ENCODE measurements around the gene SMIM24.
"Not testable (repeated sequence)": the region's sequence is repeated elsewhere in the genome, so short reads cannot be mapped to it uniquely, and the experiment has no call there.

The SMIM24 gene

DNA sequence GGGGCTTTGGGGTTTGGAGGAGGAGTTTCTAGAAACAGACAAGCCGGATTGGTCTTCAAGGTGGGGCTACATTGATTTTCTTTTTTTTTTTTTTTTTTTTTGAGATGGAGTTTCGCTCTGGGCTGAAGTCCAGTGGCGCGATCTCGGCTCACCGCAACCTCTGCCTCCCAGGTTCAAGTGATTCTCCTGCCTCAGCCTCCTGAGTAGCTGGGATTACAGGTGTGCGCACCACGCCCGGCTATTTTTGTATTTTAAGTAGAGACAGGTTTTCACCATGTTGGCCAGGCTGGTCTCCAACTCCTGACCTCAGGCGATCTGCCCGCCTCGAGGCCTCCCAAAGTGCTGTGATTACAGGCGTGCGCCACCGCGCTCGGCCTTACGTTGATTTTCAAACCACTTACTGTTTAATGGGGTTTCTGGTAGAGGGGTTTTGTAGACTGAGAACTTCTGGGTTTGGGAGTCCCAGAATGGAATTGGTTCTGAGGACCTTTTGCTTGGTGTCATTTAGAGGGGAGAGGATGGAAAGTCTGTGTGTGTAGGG is 27.9 kb upstream of the SMIM24 start:
- DNase-seq = not testable (repeated sequence)

DNA sequence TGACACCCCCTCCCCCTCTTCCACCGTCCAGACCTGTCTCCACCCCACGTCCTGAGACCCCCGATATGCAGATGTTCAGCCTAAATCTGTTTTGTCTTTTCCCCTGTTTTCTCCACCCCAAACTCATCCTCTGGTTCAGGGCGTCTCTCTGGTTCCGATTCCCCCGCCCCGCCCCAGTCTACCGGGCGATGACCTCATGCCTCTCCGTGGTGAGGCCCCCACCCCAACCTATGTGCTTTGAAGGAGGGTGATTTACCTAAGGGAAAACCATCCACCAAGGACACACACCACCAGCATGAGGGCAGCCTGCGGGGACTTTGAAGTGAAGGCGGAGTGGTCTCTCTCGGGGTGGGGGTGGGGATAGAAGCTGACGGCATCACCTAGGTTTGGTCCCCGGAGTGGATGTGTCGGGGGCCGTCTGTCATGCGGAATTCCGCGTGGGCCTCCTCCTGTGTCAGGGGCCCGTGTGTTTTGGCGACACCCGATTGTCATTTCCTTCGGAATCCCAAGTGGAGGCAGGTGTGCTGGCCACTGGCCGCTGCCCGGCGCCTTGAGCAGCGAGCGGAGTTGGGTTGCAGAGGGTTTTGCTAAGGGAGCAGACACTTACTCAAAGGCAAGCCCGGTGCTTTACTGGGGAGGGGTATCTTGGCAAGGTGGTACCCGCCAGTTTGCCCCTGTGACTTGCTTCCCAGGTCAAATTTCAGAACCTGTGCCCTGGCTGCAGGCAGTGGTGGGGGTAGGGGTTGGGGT is 27.2 kb upstream of the SMIM24 start:
- no peaks in the 10 kb centered on the region for H3K27me3 Mint-ChIP-seq
- H3K27ac Mint-ChIP-seq = peak overlapping the region; percentile 89
- peak; percentile 51 for DNase-seq
- no peaks in the 10 kb centered on the region for H3K9me3 Mint-ChIP-seq
- peak overlapping the region; percentile 93 for H3K4me3 Mint-ChIP-seq
- H3K4me1 Mint-ChIP-seq (ENCODE audit: low read depth) = peaks cover 57% of the 10 kb centered on the region
- H3K36me3 Mint-ChIP-seq (ENCODE audit: low read depth) = peaks cover 46% of the 10 kb centered on the region

More for the DNA sequence above, 27.9 kb upstream of the SMIM24 start:
- peak overlapping the region; percentile 50 for H3K4me3 Mint-ChIP-seq
- H3K27me3 Mint-ChIP-seq, H3K9me3 Mint-ChIP-seq: not testable (repeated sequence)
- peak overlapping the region; percentile 33 for H3K27ac Mint-ChIP-seq
- peaks cover 58% of the 10 kb centered on the region for H3K4me1 Mint-ChIP-seq (ENCODE audit: low read depth)
- peaks cover 46% of the 10 kb centered on the region for H3K36me3 Mint-ChIP-seq (ENCODE audit: low read depth)

DNA sequence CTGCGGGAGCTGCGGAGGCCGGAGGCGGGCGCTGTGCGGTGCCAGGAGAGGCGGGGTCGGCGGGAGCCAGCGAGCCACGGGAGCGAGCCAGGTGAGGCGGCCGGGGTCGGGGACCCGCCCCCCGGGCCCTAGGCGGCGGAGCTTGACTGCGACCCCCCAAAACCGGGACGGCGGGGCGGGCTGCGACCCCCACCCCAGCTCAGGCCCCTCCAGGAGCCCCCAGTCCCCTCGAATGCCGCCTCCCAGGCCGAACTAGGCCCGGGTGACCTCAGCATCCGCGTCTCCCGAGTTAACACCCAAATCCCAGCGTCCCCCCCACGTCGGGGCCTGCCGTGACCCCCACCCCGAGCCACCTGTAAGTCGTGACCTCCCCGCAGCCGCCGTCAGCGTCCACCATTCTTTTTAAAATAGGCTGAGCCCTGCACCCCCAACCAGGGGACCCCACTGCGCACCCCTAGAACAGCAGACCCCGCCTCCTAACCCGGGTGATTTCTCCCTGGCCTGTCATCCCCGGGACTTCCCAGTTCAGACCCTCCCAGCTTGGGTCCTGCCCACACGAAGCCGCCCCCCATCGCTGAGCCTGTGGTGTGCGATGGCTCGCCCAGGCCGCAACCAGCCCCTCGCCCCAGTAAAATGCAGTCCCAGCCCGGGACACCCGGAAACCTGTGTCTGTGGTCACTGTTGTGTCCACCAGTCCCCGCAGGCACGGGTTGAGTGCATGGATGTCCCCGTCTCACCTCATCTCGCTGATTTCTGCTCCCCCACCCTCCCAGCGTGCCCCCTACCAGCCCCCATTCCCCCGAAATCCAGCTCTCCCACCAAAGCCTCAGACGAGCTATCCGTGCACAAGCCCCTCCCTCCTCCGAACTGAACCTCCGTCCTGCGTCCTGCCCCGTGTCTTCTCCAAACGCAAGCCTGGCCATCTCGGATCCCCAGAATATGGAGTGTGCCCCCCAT is 26.3 kb upstream of the SMIM24 start:
- Mint-ChIP-seq H3K9me3 (no peaks in the 10 kb centered on the region), H3K27ac (peak overlapping the region; percentile 89), H3K4me3 (peak overlapping the region; percentile 93), H3K27me3 (no peaks in the 10 kb centered on the region), H3K36me3 (ENCODE audit: low read depth) (peaks cover 42% of the 10 kb centered on the region), H3K4me1 (ENCODE audit: low read depth) (peaks cover 51% of the 10 kb centered on the region)
- DNase-seq = peak; percentile 53

DNA sequence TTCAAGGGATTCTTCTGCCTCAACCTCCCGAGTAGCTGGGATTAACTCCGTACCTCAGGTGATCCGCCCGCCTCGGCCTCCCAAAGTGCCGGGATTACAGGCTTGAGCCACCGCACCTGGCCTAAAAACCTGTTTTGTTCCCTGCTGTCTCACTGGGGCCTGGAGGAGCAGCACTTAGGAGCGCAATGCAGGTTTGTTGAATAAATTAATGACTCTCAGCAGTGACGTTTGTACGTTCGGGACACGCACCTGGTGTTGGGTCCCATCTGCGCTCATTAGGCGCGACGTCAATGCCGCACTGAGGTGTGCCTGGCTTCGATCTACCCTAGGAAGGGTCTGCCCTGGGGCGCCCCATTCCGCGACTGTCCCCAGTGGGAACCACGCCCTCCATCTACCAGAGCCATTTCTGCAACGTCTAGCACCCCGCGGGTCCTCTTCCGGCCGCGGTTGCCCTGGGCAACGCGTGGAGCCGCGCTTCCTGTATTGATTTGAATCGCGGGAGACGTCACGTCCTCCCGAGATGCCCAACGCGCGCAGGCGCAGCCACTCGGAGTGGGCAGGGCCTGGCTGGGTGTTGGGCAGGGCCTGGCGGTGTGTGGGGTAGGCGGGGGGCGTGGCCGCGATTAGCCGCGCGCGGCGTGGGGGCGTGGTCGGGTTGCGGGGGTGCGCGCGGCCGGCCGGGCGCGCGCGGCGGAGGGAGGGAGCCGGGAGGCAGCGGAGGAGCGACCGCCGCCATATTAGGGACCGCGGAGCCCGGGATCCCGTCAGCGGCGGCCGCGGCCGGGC is 25.5 kb upstream of the SMIM24 start, which contains the start of gene FZR1:
TSS of gene FZR1 (plus strand) at position 714 of the 786 bp plus-strand sequence. CDS start 16,679 bp downstream, outside the sequence.
- H3K27ac Mint-ChIP-seq = peak within 1 kb of the TSS; percentile 92
- H3K4me3 Mint-ChIP-seq = peak within 1 kb of the TSS; percentile 93
- peak; percentile 100 for DNase-seq
- H3K27me3 Mint-ChIP-seq = no peaks in the 10 kb centered on the region
- peaks cover 49% of the 10 kb centered on the region for H3K4me1 Mint-ChIP-seq (ENCODE audit: low read depth)
- H3K9me3 Mint-ChIP-seq = no peaks in the 10 kb centered on the region
- peaks cover 36% of the 10 kb centered on the region for H3K36me3 Mint-ChIP-seq (ENCODE audit: low read depth)

DNA sequence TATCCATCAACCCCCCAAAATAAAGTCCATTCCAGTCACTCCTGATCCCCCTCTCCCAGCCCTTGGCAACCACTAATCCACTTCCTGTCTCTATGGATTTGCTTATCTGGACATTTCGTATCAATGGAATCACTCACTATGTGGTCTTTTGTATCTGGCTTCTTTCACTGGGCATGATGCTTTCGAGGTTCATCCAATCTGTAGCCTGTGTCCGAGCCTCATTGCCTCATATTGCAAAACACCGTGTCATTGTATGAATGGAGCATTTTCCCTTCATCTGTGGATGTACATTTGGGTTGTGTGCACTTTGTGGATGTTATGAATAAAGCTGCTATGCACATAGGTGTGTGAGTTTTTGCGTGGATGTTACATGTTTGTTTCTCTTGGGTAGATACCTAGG is 24.4 kb upstream of the SMIM24 start:
- H3K4me1 Mint-ChIP-seq (ENCODE audit: low read depth) = peaks cover 45% of the 10 kb centered on the region
- peaks cover 34% of the 10 kb centered on the region for H3K36me3 Mint-ChIP-seq (ENCODE audit: low read depth)
- H3K27ac Mint-ChIP-seq = peak overlapping the region; percentile 92

DNA sequence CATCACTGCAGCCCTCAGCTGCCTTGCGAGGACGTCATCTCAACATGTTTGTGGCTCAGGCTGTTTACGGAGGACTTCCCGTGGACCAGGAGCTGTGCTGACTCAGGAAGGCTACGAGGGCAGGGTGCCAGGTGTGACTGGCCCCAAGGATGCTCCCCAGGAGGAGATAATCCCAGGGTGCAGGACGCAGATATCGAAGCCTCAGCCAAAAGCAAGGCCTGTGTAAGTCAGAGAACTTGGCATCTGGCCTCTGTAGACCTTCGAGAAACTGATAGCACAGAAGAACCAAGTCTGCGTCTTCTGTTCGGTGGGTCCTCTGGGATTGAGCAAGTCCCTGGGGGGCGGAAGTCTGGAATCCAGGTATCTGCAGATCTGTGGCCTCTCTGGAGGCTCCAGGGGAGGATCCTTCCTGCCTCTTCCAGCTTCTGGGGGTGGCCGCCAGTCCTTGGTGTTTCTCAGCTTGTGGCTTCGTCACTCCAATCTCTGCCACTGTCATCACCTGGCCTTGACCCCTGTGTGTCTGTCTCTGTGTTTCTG is 22.8 kb upstream of the SMIM24 start:
- Mint-ChIP-seq H3K27me3 (no peaks in the 10 kb centered on the region), H3K4me3 (no peak overlapping the region), H3K4me1 (ENCODE audit: low read depth) (peaks cover 36% of the 10 kb centered on the region), H3K9me3 (no peaks in the 10 kb centered on the region), H3K36me3 (ENCODE audit: low read depth) (peaks cover 31% of the 10 kb centered on the region), H3K27ac (no peak overlapping the region)
- no peak for DNase-seq

More for the DNA sequence above, 24.4 kb upstream of the SMIM24 start:
- no peaks in the 10 kb centered on the region for H3K27me3 Mint-ChIP-seq
- H3K4me3 Mint-ChIP-seq = peak overlapping the region; percentile 82
- H3K9me3 Mint-ChIP-seq = no peaks in the 10 kb centered on the region
- no peak for DNase-seq

DNA sequence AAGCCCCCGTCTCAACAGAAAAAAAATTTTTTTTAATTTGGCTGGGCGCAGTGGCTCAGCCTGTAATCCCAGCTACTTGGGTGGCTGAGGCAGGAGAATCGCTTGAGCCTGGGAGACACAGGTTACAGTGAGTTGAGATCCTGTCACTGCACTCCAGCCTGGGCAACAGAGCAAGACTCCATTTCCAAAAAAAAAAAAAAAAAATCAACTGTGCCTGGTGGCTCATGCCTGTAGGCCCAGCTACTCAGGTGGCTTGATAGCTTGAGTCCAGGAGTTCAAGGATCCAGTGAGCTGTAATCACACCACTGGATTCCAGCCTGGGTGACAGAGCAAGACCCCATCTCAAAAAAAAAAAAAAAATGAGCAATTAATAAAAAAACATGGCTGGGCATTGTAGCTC is 21.5 kb upstream of the SMIM24 start:
- H3K27me3 Mint-ChIP-seq = no peaks in the 10 kb centered on the region
- peaks cover 35% of the 10 kb centered on the region for H3K36me3 Mint-ChIP-seq (ENCODE audit: low read depth)
- DNase-seq = no peak
- H3K9me3 Mint-ChIP-seq = no peaks in the 10 kb centered on the region
- H3K4me1 Mint-ChIP-seq (ENCODE audit: low read depth) = peaks cover 30% of the 10 kb centered on the region
- no peak overlapping the region for H3K27ac Mint-ChIP-seq
- H3K4me3 Mint-ChIP-seq = no peak overlapping the region

DNA sequence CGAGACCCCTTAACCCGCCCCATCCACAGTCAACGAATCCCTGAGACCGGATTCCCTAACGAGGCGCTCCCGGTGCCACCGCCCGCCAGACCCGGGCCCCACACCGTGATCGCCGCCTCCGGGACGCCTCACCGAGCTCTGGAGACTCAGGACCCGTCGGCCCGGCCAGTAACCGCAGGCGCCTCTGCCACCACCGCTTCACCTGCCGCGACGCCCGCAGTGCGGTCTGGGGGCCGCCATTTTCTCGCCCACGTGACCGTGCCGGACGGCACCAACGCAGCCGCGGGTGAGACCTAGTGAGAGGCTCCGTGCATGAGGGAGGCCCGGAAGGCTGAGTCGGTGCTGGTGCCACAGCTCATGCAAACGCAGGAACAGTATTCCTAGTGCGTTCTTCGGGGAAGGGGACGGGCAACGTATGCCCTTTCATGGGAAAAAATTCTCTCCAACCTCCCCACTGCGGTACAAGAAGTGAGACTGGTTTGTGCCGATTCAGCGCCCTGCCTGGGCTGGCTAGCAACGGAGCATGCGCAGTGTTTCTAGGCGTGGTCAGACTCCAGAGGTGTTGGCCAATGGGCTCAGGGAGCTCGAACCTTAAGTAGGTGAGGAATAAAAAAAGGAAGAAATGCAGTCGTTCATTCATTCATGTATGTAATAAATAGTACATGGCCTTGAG is 20.2 kb upstream of the SMIM24 start, which contains the start of gene DOHH:
TSS of gene DOHH (minus strand) at position 246 of the 673 bp plus-strand sequence. CDS start 3,860 bp downstream, outside the sequence.
- peak; percentile 94 for DNase-seq
- H3K4me3 Mint-ChIP-seq = peak within 1 kb of the TSS; percentile 90
- H3K9me3 Mint-ChIP-seq = no peaks in the 10 kb centered on the region
- H3K27ac Mint-ChIP-seq = peak within 1 kb of the TSS; percentile 99
- peaks cover 41% of the 10 kb centered on the region for H3K36me3 Mint-ChIP-seq (ENCODE audit: low read depth)
- peaks cover 27% of the 10 kb centered on the region for H3K4me1 Mint-ChIP-seq (ENCODE audit: low read depth)
- no peaks in the 10 kb centered on the region for H3K27me3 Mint-ChIP-seq

DNA sequence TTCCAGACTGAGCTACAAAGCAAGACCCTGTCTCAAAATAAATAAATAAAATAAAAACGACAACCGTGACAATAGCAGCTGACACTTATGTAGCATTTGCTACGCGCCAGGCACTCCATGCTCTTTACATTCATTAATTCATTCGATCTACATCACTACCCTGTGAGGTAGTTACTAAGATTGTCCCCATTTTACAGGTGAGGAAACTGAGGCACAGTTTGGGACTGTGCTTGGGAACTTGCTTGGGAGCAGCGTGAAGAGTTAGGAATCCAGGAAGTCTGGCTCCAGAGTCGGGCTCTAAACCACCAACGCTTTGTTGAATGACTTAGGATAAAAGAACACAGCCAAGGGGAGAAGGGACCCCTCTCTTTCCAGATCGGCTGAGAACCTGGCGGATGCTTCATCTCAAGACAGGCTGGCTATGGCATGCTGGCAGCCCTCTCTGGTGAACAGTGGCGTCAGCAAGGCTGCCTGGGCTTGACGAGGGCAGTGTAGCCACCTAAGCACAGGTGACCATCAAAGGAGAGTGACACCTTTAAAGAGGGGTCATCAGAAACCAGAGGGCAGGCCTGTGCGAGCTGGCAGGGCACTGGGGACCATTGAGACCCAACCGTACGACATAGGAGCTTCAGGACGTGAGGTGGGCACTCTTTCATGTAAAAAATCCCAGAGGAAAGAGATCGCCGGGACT is 19.6 kb upstream of the SMIM24 start:
- Mint-ChIP-seq H3K27me3 (no peaks in the 10 kb centered on the region), H3K4me1 (ENCODE audit: low read depth) (peaks cover 28% of the 10 kb centered on the region), H3K27ac (peak overlapping the region; percentile 99), H3K4me3 (peak overlapping the region; percentile 90), H3K36me3 (ENCODE audit: low read depth) (peaks cover 48% of the 10 kb centered on the region), H3K9me3 (no peaks in the 10 kb centered on the region)
- no peak for DNase-seq

DNA sequence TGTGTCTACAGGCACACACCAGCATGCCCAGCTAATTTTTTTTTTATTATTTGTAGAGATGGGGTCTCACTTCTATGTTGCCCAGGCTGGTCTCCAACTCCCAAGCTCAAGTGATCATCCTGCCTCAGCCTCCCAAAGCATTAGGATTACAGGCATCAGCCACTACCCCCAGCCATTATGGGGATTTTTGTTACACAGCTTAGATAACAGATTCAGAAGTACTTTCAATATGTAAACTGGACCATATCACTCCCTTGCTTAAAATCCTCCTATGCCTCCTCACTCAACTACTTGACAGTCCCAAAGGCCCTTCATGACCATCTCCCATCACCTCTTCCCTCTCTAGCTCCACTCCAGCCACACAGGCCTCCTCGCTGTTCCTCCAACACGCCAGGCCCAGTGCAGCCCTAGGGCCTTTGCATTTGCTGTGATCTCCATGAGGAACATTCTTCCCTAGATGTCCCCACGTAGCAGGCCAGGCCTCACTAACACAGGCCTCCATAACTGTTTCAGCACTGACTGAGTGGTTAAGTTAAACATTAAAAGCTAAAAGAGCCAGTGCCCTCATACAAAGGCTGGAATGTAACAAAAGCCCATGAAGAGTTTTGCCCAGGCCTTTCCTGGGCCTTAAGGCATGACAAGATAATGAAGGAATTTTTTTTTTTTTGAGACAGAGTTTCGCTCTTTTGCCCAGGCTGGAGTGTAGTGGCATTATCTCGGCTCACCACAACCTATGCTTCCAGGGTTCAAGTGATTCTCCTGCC is 17.6 kb upstream of the SMIM24 start:
- Mint-ChIP-seq H3K27me3 (no peaks in the 10 kb centered on the region), H3K27ac (no peak overlapping the region), H3K9me3 (no peaks in the 10 kb centered on the region), H3K4me3 (peak overlapping the region; percentile 2), H3K4me1 (ENCODE audit: low read depth) (peaks cover 33% of the 10 kb centered on the region), H3K36me3 (ENCODE audit: low read depth) (peaks cover 66% of the 10 kb centered on the region)
- DNase-seq = no peak

DNA sequence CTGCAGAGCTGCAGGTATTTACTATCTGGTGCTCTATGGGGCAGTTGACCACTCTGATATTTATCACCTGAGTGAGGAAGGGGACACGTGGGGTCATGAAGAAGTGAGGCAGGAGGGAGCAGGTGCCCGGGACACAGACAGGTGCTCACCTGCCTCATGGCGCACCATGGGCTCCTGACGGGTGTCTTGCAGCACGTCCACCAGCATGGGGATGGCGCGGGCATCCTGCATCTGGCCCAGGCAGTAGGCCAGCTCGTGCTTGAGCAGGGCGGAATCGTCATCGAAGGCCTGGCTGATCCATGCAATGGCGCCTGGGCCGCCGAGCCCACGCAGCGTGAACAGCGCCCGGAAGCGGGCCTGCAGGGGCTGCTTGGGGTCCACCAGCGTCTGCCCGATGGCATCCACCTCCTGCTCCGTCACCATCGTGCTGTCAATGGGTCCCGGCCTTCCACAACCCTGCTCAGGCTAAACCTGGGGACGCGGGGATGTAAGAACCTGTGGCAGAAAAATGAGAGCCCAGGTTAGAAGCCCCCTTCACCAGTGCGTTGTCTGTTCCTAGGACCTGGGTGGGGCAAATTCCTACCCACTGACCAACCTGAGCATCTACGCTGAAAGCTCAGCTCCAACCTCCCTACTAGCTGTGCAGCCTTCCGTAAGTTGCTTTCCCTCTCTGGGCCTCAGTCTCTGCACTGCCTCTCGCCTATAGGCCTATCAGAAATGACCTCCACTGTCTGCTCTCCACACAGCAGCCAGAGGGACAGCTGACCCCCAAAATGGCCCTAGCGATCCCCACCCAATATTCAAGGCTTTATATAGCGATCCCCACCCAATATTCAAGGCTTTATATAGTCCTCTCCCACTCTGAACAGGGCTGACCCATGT is 16.3 kb upstream of the SMIM24 start:
- H3K36me3 Mint-ChIP-seq (ENCODE audit: low read depth) = peaks cover 76% of the 10 kb centered on the region
- no peak for DNase-seq
- no peak overlapping the region for H3K4me3 Mint-ChIP-seq
- H3K9me3 Mint-ChIP-seq = no peaks in the 10 kb centered on the region
- H3K27me3 Mint-ChIP-seq = no peaks in the 10 kb centered on the region
- H3K4me1 Mint-ChIP-seq (ENCODE audit: low read depth) = peaks cover 33% of the 10 kb centered on the region
- no peak overlapping the region for H3K27ac Mint-ChIP-seq
